NCI-H2029 (cell line): ENCODE data around the gene NSUN6.

ENCODE experiments used
- DNase-seq: peaks from one replicate; lab custom pipeline; 2025; lab: John Stamatoyannopoulos, UW

Gene NSUN6, protein sequence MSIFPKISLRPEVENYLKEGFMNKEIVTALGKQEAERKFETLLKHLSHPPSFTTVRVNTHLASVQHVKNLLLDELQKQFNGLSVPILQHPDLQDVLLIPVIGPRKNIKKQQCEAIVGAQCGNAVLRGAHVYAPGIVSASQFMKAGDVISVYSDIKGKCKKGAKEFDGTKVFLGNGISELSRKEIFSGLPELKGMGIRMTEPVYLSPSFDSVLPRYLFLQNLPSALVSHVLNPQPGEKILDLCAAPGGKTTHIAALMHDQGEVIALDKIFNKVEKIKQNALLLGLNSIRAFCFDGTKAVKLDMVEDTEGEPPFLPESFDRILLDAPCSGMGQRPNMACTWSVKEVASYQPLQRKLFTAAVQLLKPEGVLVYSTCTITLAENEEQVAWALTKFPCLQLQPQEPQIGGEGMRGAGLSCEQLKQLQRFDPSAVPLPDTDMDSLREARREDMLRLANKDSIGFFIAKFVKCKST

GRCh38 chr10:18651324-18652007 is at the start of gene NSUN6:
Gene NSUN6 (minus strand): TSS chr10:18651587. CDS start chr10:18651203, 384 bp downstream.
- peak; percentile 48 for DNase-seq

GRCh38 chr10:18699849-18700840 is 48.8 kb upstream of the NSUN6 start:
- DNase-seq: no peak

DNA sequence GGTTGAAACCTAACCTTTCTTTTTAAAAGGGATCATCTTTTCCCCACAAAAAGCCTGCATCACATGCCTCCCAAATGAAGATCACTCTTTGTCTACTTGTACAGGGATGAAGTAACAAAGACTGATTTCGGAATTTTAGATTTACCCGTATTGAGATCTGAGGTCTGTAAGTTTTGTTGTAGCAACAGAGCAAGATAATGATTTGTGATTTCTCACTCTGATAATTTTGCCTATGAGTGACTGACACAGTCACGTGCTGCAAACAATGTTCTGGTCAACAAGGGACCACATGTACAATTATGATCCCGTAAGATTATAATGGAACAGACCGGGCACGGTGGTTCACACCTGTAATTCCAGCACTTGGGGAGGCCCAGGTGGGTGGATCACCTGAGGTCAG is 39.2 kb upstream of the NSUN6 start:
- DNase-seq: no peak

GRCh38 chr10:18689498-18689897 is 38.1 kb upstream of the NSUN6 start:
- DNase-seq: no peak

DNA sequence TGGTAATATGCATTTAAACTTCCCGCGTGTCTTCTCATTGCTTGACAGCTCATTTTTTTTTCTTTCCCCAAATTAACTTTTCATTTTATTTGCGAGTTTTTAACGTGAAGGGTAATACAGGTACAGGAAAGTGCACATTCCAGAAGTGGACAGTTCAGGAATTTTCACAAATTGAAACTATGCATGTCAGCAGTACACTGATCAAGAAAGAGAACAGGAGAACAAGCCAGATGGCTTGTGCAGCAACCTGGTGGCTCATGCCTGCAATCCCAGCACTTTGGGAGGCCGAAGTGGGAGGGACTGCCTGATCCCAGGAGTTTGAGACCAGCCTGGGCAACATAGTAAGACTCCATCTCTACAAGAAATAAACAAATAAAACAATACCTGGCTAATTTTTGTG is 36.3 kb upstream of the NSUN6 start:
- DNase-seq: no peak

DNA sequence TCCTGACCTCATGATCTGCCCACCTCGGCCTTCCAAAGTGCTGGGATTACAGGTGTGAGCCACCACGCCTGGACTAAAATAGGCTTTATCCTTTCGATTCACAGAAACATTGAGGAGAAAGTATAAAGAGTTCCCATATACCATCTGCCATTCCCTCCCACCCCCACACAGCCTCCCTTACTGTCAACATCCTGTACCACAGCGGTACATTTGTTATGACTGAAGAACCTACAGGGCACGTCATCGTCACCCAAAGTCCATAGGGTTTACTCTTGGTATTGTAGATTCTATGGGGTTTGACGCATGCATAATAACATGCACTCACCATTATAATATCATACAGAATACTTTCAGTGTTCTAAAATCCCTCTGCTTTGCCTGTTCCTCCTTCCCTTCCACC is 35.8 kb upstream of the NSUN6 start:
- no peak for DNase-seq

- no peak for DNase-seq
Observed at GRCh38 chr10:18685555-18685954, 34.2 kb upstream of the NSUN6 start.

- no peak for DNase-seq
Observed at GRCh38 chr10:18684953-18685352, 33.6 kb upstream of the NSUN6 start.

DNA sequence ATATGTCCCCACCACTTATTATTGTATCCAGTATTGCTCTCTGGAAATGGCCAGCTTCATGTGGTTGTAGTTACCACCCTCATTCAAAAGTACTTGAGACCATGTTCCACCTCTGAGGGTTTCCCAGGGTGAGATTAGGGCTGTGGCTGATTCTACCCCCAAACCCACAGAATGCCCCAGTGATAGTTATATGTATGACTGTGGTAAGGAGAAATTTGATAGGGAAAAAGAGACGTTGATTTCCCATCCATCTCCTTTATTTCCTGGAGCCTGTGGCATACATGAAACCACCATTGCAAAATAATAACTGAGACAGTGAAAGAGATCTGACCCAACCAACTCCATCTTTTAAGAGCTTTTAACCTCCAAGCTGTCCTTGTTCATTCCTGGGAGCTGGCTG is 33.0 kb upstream of the NSUN6 start:
- DNase-seq: no peak

DNA sequence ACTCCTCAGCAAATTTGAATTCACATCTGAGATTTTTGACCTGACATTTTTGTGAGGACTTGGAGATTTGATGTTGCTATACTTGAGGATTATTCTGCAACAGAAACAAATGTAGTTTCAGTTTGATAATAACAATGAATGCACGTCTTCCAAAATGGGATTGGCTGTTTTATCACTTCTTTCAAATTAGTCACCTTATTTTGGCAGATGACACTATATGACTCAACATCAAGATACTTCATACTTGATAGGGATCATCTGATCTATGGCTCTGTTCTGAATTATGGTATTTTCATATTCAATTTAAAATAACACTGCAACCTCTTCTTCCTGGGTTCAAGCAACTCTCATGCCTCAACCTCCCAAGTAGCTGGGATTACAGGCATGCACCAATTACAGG is 32.0 kb upstream of the NSUN6 start:
- no peak for DNase-seq

- no peak for DNase-seq
Observed at GRCh38 chr10:18681971-18682411, 30.6 kb upstream of the NSUN6 start.

GRCh38 chr10:18681366-18681765 is 30.0 kb upstream of the NSUN6 start:
- DNase-seq: no peak

DNA sequence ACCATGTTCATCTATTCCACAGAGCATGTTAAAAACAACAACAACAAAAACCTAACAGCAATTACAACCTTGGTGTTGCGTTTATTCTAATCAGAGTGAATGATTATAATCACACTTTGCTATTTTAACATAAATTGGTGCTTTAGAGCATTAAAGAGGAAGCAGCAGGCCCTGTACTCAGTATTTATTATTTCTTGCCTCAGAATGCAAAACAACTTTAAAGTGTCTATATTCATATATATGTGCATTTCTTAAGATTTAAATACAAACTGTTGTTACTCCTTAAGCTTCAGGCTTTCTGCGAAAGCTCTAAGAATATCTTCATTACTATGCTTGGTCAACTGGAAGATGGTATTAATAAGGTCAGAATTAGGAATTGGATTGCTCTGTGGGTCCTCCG is 29.4 kb upstream of the NSUN6 start:
- no peak for DNase-seq

- DNase-seq: no peak
Observed at GRCh38 chr10:18675086-18675801, 23.9 kb upstream of the NSUN6 start.

DNA sequence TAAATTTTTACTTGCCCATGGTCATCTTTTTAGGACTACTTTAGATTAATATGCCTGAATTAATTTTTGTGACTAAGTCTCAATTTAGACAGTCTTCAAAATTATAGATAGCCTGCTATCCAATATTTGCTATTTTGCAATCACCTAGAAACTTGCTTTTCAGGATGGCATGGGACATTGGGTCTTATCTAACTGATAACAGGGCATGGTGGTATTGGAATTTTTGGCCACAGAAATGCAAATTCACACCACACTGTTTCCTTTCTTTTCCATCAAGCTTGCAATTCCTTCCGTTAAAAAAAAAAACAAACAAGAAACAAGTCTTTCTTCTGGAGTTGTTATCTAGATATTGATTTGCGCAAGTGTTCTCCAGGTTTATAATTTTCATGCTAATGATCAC is 16.6 kb upstream of the NSUN6 start:
- no peak for DNase-seq

- DNase-seq: no peak
Observed at GRCh38 chr10:18666810-18667209, 15.4 kb upstream of the NSUN6 start.

DNA sequence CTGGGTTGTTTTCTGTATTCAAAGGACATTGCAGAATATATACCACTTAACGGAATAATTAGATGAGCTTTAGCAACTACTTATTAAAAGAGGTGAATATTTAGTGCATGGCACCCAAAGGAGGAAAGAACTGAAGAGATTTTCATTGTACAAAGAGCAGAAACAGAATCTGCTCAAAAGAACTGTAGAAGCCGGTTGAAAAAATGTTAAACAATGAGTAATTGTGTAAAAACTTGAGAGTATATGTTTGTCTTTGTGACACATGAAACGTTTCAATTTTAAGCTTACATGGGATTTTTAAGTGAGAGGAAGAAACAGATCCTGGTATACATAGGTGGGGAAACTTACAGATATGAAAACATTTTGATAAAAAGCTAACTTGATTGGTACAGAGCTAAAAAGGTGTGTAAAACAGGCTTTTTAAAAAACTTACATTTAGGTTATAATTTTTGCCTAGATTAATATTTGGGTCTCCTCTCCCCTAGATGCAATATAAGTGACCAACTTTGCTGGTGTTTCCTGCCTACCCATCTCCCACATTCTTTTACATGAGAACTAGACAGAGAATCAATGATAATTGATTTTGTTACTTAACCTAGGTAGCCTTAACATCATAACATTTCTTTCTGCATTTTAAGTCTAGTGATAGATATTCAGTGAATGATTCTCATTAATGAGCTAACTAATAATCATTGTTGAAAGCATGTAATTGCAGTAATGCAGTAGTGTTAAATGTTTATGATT is 14.6 kb upstream of the NSUN6 start:
- no peak for DNase-seq

- no peak for DNase-seq
Observed at GRCh38 chr10:18664841-18665478, 13.6 kb upstream of the NSUN6 start.

GRCh38 chr10:18660816-18661431 is 9.5 kb upstream of the NSUN6 start:
- no peak for DNase-seq
